HG03565 (cell line): ENCODE data around the gene FAM136A.
"Not testable (repeated sequence)": the region's sequence is repeated elsewhere in the genome, so short reads cannot be mapped to it uniquely, and the experiment has no call there.

ENCODE experiments used
- ATAC-seq: cut with Tn5 transposase; IDR thresholded peaks from one replicate; pipeline ENCODE4 v1.9.1; 2021; ENCODE audit warnings: mild to moderate bottlenecking, moderate library complexity; ENCODE audit not compliant: unreplicated experiment

Gene FAM136A

DNA sequence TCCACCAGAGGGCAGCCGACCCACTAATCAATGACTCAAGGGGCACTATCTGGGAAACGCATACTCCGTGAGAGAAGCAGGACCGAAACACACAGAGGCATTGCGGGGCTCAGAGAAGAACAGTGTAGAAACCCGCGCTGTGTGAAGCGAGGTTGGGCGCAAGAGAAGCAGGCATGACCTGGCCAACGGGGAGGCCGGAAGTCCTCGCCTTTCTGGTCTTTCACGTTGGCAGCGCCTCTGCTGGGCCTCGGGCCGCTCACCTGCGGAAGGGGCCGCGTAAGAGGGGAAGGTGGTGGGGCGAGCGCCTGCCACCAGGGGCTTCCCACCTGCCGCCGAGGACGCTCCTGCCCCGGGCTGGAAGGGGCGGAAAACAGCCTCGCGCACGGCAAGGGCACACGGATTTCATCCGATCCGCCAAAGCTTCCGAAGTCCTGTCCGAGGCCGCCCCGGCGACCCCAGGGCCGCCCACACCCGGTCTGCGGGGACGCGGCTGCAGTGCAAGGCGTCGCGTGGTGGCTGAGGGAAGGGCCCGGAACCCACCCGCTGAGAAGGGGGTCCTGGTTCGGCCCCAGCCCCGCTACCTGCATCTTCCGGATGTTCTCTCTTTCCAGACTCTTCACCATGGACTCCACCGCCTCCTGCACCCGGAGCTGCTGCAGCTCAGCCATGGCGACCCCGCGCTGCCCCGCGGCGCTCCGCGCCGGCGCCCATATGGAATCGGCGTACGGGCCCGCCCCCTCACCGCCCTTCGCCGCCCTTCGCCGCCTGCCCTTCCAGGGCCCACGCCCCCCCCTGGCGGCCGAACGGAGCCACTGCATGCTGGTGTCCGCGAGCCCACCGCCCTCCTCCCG lies at the start of gene FAM136A:
FAM136A (minus strand) TSS at position 724 of the 851 bp plus-strand sequence; CDS start at position 668, 56 bp downstream.
- ATAC-seq: peak; percentile 46

DNA sequence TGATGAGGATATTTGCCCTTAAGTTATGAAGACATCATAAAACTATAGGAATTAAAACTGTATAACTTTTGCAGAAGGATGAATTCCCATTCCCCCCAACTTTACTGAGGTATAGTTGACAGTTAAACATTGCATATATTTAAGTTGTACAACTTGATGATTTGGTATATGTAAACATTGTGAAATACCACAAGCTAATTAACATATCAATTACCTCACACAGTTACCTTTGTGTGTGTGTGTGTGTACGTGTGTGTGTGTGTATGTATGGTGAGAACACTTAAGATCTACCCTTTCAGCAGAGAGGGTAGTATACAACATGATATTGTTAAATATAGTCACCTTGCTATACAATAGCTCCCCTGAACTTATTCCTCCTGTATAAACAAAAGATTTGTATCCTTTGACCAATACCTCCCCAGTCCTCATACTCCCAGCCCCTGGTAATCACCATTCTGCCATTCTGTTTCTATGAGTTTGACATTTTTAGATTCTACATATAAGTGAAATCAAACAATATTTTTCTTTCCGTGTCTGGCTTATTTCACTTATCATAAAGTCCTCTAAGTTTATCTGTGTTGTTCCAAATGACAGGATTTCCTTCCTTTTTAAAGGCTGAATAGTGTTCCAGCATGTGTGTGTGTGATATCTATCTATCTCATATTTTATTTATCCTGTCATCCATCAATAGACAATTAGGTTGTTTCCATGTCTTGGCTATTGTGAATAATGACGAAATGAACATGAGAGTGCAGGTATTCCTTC lies 48.2 kb upstream of the FAM136A start:
- ATAC-seq: no peak

GRCh38 chr2:70347831-70348230 lies 46.0 kb upstream of the FAM136A start:
- ATAC-seq: no peak

GRCh38 chr2:70344195-70344594 lies 42.3 kb upstream of the FAM136A start:
- ATAC-seq: no peak

GRCh38 chr2:70341477-70341765 lies 39.6 kb upstream of the FAM136A start:
- ATAC-seq: no peak

DNA sequence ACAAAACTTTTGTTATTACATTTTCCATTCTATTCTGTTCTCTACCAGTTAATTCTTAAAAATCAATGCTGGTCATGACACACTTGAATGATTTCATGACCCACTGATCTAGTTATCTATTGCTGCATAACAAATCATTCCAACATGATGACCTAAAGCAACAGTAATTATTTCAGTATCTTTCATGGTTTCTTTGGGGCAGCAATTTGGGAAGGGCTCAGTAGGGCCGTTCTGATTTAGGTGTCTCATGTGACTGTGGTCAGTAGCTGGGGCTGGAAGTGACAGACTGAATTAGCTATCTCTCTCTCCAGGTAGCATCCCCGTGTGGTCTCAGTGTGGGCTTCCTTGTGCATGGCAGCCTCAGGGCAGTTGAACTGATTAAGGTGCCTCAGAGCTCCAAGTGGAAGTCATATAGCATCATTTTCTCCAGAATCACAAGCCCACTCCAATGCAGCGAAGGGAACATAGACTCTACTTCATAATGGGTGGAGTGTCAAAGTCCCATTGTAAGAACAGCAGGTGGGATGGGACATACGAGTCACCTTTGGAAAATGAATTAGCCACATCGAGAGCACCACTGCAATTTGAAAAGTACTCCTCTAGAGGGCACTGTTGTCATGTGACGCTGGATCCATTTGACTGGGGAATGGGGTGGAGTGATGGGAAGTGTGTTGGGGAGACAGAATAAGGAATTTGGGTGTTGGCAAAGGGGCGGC lies 39.1 kb upstream of the FAM136A start:
- ATAC-seq: no peak

DNA sequence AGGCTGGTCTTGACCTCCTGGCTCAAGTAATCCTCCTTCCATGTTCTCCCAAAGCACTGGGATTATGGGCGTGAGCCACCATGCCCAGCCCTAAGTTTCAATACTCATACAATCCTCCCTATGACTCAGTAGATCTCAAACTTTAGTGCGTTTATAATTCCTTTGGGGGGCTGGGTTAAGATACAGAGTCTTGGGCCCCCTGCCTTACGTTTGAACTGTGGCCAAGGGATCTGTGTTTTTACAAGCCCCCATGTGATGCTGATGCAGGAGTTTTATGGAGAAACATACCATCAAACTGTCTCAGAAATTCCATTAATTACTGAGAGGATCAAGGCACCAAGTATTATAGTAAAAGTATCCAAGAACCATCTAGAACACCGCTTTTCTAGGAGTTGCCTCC lies 38.2 kb upstream of the FAM136A start:
- no peak for ATAC-seq

DNA sequence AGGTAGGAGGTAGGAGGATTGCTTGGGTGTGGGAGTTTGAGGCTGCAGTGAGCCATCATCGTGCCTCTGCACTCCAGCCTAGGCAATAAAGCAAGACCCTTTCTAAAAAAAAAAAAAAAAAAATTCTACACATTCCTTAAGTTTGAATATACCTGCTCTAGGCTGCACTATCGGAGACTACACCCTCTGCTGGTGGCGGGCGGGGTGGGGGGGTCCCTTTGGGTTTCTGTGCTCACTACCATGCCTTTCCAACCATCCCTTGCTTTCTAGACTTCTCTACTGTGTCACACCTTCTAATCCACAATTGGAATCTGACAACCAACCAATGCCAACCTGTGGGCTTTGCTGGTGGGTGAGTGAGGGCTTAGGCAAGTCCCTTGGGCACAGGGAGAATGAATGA lies 34.7 kb upstream of the FAM136A start:
- ATAC-seq: no peak

- no peak for ATAC-seq
These were observed 29.1 kb upstream of the FAM136A start for GRCh38 chr2:70331012-70331411.

GRCh38 chr2:70330476-70330875 lies 28.6 kb upstream of the FAM136A start:
- no peak for ATAC-seq

- no peak for ATAC-seq
These were observed 27.2 kb upstream of the FAM136A start for GRCh38 chr2:70328921-70329561.

- no peak for ATAC-seq
These were observed 24.0 kb upstream of the FAM136A start for GRCh38 chr2:70325875-70326274.

DNA sequence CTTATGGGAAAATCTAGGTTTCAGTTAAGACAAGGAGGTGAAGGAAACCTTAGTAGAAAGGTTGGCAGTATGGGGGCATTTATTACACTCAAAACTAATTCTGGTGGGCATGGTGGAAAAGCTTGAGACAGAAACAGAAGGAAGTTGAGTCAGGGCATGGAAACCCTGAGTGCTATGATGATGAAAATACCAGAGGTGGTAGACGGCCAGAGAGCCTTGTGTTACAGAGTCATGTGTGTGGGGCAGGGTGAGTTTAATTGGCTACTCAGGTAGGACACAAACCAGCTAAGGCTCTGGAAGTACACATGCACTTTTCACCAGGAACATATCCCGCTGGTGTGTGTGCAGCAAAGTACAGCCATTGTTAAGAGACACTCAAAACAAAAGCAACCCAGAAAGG lies 20.7 kb upstream of the FAM136A start:
- ATAC-seq: no peak

DNA sequence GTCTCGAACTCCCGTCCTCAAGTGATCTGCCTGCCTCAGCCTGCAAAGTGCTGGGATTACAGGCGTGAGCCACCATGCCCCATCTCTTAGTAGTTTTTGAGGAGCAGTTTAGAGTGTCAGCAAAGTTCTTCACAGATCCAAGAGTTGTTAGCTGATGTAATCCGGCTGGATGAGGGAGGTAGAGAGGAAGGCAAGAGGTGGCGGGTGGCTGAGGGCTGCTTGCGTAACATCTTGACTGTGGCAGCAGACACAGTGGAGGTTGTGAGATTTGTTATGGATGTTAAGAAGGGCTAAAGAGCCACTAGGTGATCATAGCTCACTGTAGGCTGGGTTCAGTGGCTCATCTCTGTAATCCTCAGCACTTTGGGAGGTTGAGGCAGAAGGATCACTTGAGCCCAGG lies 19.5 kb upstream of the FAM136A start:
- no peak for ATAC-seq

- ATAC-seq: no peak
These were observed 12.8 kb upstream of the FAM136A start for GRCh38 chr2:70314640-70315039.

DNA sequence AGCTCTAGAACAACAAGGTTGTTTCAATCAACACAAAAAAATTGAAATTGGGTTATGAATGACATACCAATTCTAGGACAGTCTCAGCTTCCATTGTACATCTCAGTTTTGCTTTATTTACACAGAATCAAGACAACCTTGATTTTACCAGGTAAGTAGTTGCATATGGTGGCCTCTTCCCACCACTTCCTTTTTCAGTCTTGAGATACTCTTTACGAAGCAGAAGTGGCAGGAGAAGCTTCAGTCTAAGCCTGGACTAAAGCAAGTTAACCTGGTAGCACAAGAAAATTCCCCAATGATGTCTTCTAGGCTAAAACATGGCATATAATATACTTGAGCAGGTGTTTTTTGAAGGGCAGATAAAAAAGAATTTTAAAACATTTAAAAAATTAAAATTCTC lies 10.7 kb upstream of the FAM136A start:
- ATAC-seq: no peak

GRCh38 chr2:70310899-70311298 lies 9.0 kb upstream of the FAM136A start:
- no peak for ATAC-seq

GRCh38 chr2:70305531-70305930 lies 3.7 kb upstream of the FAM136A start:
- no peak for ATAC-seq

DNA sequence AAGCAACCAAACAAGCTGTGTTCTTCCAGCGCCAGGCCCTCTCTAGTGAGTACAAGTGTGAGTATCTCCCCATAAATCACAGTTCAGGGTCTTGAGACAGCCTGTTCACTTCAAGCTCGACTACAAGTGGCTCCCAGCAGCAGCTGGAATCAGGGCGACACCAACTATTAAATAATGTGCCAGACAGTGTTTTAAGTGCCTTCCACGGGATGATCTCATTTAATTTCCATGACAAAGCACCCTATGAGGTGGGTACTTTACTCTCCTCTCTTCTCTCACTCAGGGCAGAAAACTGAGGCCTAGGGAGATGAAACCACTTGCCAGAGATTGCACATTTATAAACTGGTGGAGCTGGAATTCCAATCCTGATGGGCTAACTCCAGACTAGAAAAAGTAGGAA lies 2.6 kb upstream of the FAM136A start:
- ATAC-seq: no peak

- no peak for ATAC-seq
These were observed 1.3 kb upstream of the FAM136A start for GRCh38 chr2:70303186-70303585.

GRCh38 chr2:70302195-70302546 lies 304 bp upstream of the FAM136A start:
- not testable (repeated sequence) for ATAC-seq
